SU-DHL-6 (cell line): ENCODE measurements around the gene FAM24B.

Experiments
- H2AFZ ChIP-seq: fragments of 200-600 bp; sonication (generic); 2 replicates; pipeline ENCODE4 v1.6.1; 2014; ENCODE audit warnings: low read depth, mild to moderate bottlenecking, moderate library complexity, mixed read lengths, antibody characterized with exemption, low read length; ENCODE audit not compliant: severe bottlenecking
- H3F3A ChIP-seq: fragments of 200-600 bp; shearing (Covaris generic); 2 replicates; pipeline ENCODE4 v1.6.0; 2016; ENCODE audit warnings: antibody characterized with exemption, mild to moderate bottlenecking; ENCODE audit not compliant: insufficient read depth
- H3K27ac ChIP-seq: fragments of 200-600 bp; sonication (generic); 2 replicates; pipeline ENCODE4 v1.5.1; 2016; ENCODE audit warnings: low read depth, mild to moderate bottlenecking, low read length, moderate library complexity, mixed read lengths
- H3K27me3 ChIP-seq: fragments of 200-600 bp; sonication (generic), shearing (Covaris generic); 2 replicates; pipeline ENCODE4 v1.6.0; 2014; ENCODE audit warnings: mild to moderate bottlenecking, low read length
- H3K36me3 ChIP-seq: fragments of 200-600 bp; sonication (generic); 2 replicates; pipeline ENCODE4 v1.6.1; 2014; ENCODE audit warnings: mild to moderate bottlenecking, low read length, mixed read lengths
- H3K4me2 ChIP-seq: fragments of 300-600, 200-600 bp; shearing (Covaris generic), sonication (generic); 2 replicates; pipeline ENCODE4 v1.6.0; 2014; ENCODE audit warnings: low read length, low read depth, mild to moderate bottlenecking; ENCODE audit not compliant: poor library complexity, severe bottlenecking
- H3K4me3 ChIP-seq: fragments of 200-600 bp; sonication (generic); 2 replicates; pipeline ENCODE4 v1.5.1; 2014; ENCODE audit warnings: antibody characterized with exemption, low read length, mild to moderate bottlenecking, mixed read lengths; ENCODE audit not compliant: insufficient read depth, poor library complexity, severe bottlenecking
- H3K79me2 ChIP-seq: fragments of 200-600 bp; sonication (generic); 2 replicates; pipeline ENCODE4 v1.6.1; 2014; ENCODE audit warnings: mild to moderate bottlenecking, low read length, moderate library complexity; ENCODE audit not compliant: insufficient read depth
- H3K9ac ChIP-seq: fragments of 200-600 bp; sonication (generic); 2 replicates; pipeline ENCODE4 v1.7.0; 2014; ENCODE audit warnings: mild to moderate bottlenecking, low read length
- H3K9me2 ChIP-seq: fragments of 200-600 bp; sonication (generic); replicated peaks from 2 replicates; pipeline ENCODE4 v1.6.1; 2014; ENCODE audit warnings: low read length; ENCODE audit not compliant: insufficient read depth
- H3K9me3 ChIP-seq: fragments of 200-600 bp; sonication (generic); 2 replicates; pipeline ENCODE4 v1.6.1; 2014; ENCODE audit warnings: low read length, mixed read lengths; ENCODE audit not compliant: insufficient read depth
- H4K20me1 ChIP-seq: fragments of 200-600 bp; sonication (generic); 2 replicates; pipeline ENCODE4 v1.6.1; 2014; ENCODE audit warnings: low read depth, mild to moderate bottlenecking, antibody characterized with exemption, low read length, moderate library complexity, mixed read lengths
- EZH2phosphoT487 ChIP-seq: fragments of 200-600 bp; sonication (generic), shearing (Covaris generic); conservative IDR thresholded peaks from 2 replicates; pipeline ENCODE4 v1.6.1; 2018; ENCODE audit warnings: mild to moderate bottlenecking, antibody characterized with exemption, low read length, moderate library complexity, mixed read lengths
- TF ChIP-seq, protein P1 (sequence below): fragments of 200-600 bp; sonication (generic); IDR thresholded peaks from one replicate; pipeline ENCODE4 v1.5.1; 2017; ENCODE audit warnings: antibody characterized with exemption, mild to moderate bottlenecking, low read length, moderate library complexity; ENCODE audit not compliant: insufficient read depth, poor library complexity, severe bottlenecking

FAM24B gene

DNA sequence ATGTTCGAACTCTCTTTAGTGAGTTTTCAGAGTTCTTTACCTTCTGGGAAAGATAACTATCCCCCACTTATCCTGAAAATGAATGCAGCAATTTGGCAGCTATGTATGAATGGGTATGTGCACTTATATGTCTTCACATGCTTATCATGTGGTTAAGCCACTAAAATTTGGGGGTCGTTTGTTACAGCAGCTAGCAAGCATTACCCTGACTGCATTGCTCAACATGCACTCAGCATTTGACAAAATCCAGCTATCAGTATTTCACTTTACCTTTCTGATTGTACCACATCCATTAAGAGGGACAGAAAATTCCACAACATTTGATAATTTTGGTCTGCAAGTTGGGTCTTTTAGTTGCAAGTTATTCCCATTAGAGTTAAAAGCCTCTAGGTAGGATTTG, 43.5 kb downstream of the FAM24B start:
- Histone ChIP-seq H3F3A (no peaks in the 10 kb centered on the region), H3K36me3 (peaks cover 39% of the 10 kb centered on the region), H3K4me2 (no peak overlapping the region), H3K9me3 (no peaks in the 10 kb centered on the region), H3K79me2 (no peaks in the 10 kb centered on the region), H4K20me1 (no peaks in the 10 kb centered on the region; the same call in 1 of the 2 replicates), H3K27me3 (no peaks in the 10 kb centered on the region), H3K9me2 (no peaks in the 10 kb centered on the region), H3K9ac (no peak overlapping the region), H3K4me3 (no peak overlapping the region), H3K27ac (no peak overlapping the region), H2AFZ (no peak overlapping the region)
- TF ChIP-seq, protein P1, sequence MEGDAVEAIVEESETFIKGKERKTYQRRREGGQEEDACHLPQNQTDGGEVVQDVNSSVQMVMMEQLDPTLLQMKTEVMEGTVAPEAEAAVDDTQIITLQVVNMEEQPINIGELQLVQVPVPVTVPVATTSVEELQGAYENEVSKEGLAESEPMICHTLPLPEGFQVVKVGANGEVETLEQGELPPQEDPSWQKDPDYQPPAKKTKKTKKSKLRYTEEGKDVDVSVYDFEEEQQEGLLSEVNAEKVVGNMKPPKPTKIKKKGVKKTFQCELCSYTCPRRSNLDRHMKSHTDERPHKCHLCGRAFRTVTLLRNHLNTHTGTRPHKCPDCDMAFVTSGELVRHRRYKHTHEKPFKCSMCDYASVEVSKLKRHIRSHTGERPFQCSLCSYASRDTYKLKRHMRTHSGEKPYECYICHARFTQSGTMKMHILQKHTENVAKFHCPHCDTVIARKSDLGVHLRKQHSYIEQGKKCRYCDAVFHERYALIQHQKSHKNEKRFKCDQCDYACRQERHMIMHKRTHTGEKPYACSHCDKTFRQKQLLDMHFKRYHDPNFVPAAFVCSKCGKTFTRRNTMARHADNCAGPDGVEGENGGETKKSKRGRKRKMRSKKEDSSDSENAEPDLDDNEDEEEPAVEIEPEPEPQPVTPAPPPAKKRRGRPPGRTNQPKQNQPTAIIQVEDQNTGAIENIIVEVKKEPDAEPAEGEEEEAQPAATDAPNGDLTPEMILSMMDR = no peak
- no peak for TF ChIP-seq EZH2phosphoT487

DNA sequence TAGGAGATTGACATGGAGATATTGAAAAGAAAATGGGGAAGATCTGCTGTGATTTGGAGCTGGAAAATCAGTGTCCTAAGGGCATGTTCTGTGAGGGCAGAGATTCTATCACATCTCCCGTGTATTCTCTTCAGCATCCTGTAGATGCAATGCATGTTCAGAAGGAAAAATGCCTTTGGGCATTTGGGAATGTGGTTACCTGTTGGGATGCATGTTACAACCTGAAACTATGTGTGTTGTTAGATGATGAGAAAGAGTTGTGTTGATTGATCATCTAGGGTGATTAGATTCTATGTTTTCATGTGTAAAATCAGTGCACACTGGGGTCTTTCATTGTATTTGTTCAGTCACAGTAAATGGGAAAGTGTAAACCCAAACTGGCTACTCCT, 48.4 kb downstream of the FAM24B start:
- Histone ChIP-seq H3K36me3 (peaks cover 35% of the 10 kb centered on the region), H3K9ac (no peak overlapping the region), H3K9me2 (no peaks in the 10 kb centered on the region), H3K4me2 (no peak overlapping the region), H4K20me1 (no peaks in the 10 kb centered on the region; the same call in 1 of the 2 replicates), H3K79me2 (no peaks in the 10 kb centered on the region), H3F3A (no peaks in the 10 kb centered on the region), H3K27me3 (no peaks in the 10 kb centered on the region), H3K9me3 (no peaks in the 10 kb centered on the region), H2AFZ (no peak overlapping the region), H3K4me3 (no peak overlapping the region), H3K27ac (no peak overlapping the region)
- TF ChIP-seq EZH2phosphoT487 = no peak
- TF ChIP-seq, protein P1 = no peak

DNA sequence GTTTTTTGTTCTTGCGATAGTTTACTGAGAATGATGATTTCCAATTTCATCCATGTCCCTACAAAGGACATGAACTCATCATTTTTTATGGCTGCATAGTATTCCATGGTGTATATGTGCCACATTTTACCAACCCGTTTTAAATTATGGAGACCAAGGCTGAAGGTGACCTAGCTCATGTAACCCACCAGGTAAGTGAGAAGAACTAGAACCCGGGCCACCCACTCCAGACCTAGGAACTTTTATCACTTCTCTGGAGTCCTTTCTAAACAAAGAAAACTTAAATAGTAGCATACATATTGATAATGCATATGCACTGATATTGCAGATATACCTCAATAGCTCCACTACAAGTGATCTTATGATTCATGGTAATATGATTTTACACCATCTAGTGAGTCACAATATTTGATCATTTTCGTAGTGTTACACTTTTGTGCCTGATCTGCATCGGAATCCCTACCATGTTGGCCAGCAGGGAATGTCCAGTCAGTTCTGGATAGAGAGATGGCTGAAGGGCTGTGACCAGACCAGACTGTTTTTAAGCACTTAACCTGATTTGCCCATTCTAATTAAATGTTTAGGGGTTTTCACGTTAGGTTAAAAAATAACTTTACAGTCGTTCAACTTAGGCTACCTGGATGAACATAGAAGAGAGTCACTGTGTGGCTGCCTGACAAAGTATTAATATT, 49.0 kb downstream of the FAM24B start:
- TF ChIP-seq EZH2phosphoT487 = no peak
- TF ChIP-seq, protein P1 = no peak
- H3F3A ChIP-seq = no peaks in the 10 kb centered on the region

More for the DNA sequence above, 49.0 kb downstream of the FAM24B start:
- H4K20me1 ChIP-seq = no peaks in the 10 kb centered on the region; the same call in 1 of the 2 replicates
- H3K4me2 ChIP-seq = no peak overlapping the region
- H2AFZ ChIP-seq = no peak overlapping the region
- H3K9ac ChIP-seq = no peak overlapping the region
- H3K79me2 ChIP-seq = no peaks in the 10 kb centered on the region
- peaks cover 32% of the 10 kb centered on the region for H3K36me3 ChIP-seq
- no peak overlapping the region for H3K27ac ChIP-seq
- H3K9me2 ChIP-seq = no peaks in the 10 kb centered on the region
- no peaks in the 10 kb centered on the region for H3K9me3 ChIP-seq
- no peaks in the 10 kb centered on the region for H3K27me3 ChIP-seq
- H3K4me3 ChIP-seq = no peak overlapping the region
